GM12801 (cell line): ENCODE results near the gene CFAP61.

Experiments used
- TF ChIP-seq, protein P1 (sequence below): IDR thresholded peaks from one replicate; pipeline ENCODE4 v1.5.1; 2011; ENCODE audit warnings: control low read depth; ENCODE audit not compliant: insufficient read length; ENCODE audit errors: extremely low read depth

CFAP61 gene

DNA sequence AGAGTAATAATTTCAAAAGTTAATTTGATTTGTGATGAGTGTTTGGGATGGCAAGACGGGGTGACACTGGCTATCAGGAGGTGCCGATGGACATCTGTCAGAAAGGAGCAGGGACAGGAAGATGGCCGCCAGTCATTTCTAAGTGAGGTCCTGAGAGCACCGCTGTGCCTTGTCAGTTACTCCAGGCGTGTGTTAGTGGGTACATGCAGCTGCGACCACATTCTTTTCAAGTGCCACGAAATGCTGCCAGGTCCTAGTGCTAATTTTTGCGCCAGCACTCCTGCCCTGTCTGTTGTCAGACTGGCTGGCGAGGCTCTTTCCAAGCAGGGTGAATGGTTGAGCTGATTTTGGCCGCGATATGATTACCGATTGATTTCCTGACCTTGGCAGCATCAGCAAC, 251.0 kb downstream of the CFAP61 start:
- TF ChIP-seq, protein P1, sequence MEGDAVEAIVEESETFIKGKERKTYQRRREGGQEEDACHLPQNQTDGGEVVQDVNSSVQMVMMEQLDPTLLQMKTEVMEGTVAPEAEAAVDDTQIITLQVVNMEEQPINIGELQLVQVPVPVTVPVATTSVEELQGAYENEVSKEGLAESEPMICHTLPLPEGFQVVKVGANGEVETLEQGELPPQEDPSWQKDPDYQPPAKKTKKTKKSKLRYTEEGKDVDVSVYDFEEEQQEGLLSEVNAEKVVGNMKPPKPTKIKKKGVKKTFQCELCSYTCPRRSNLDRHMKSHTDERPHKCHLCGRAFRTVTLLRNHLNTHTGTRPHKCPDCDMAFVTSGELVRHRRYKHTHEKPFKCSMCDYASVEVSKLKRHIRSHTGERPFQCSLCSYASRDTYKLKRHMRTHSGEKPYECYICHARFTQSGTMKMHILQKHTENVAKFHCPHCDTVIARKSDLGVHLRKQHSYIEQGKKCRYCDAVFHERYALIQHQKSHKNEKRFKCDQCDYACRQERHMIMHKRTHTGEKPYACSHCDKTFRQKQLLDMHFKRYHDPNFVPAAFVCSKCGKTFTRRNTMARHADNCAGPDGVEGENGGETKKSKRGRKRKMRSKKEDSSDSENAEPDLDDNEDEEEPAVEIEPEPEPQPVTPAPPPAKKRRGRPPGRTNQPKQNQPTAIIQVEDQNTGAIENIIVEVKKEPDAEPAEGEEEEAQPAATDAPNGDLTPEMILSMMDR = no peak

- TF ChIP-seq, protein P1 = no peak
Observed at GRCh38 chr20:20303742-20304141, 251.4 kb downstream of the CFAP61 start.

DNA sequence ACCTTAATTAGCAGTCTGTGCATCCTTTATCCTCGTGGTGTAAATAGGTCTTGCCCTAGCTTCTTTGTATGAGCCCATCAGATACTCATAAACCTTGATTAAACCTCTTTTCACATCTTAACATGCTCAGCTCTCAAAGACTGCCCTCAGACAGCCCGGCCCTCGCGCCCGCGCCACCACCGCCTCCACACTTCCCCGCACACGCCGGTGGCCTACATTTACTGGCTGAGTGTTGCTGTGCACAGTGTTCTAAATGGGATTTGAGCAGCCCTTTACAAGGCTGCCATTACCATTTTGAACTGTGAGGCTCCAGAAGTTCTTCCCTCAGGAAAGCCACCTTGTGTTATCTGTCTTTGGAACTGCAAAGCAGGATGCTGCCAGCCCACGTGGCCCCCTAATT, 252.6 kb downstream of the CFAP61 start:
- TF ChIP-seq, protein P1 = no peak

DNA sequence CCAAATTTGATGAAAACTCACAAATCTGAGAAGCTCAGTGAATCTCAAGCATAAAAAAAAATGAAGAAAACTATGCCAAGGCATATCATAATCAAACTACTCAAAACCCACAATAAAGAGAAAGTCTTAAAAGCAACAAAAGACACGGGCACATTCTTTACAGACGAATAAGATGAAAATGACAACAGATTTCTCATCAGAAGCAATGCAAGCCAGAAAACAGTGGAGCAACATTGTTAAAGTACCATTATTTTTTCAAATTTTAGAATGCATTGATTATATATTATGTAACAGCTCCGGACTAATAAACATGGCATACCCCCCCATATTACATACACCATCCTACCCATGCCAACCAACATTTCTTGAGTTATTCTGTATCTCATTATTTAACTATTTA, 260.2 kb downstream of the CFAP61 start:
- TF ChIP-seq, protein P1 = no peak

DNA sequence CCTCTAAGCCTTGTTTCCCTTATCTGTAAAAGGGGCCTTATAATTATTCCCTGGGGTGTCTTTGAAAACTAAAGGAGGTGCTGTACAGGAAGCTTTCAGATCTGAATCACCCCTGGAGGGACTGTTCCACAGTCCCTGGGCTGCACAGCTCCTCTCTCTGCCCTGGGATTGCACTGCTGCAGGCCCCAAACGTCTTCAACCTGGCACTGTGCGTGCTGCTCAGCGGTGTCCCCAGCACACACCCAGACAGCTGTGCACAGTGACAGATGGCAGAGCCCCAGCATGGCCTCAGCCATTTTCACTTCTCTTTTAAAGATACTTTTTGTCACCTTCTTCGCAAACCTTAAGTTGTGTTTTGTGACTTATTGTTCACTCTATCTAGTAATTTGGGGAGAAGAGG, 264.9 kb downstream of the CFAP61 start:
- TF ChIP-seq, protein P1 = no peak

DNA sequence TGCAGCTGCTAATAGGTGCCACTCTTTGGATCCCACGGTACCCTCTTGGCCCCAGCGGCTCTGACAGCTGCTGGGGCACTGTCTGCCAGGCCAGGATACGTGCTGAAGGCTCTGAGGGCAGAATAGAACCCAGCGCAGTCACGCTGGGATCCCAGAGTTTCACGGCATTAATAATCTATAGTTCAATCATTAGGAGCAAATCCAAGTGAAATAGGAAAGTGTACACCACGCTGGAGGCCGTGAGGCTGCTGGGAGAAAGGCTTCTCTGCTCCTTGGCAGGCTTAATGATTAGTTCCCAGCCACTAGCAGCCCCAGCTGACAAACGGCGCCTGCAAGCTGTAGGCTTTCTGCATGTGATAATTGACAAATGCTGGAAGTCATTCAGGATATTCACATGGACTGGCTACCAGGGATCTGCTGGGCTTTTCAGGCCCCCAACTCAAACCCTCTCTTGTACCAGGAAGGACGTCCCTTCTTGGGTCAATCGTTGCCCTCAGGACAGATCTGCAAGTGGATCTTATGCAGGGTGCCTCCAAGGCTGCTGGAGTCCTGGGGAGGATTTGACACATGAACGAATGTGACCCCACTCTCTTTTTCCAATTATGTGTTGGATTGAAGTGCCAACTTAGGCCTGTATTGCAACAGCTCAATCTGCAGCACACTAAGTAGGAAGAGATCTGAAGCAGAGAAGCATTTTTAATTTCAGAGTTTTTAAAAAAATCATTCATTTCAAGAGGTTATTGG, 265.5 kb downstream of the CFAP61 start:
- TF ChIP-seq, protein P1 = no peak

GRCh38 chr20:20318365-20319161, 266.2 kb downstream of the CFAP61 start:
- TF ChIP-seq, protein P1 = no peak
